ENCODE data around the gene SYN1.
"Not testable (repeated sequence)": the region's sequence is repeated elsewhere in the genome, so short reads cannot be mapped to it uniquely, and the experiment has no call there.

SYN1 gene

DNA sequence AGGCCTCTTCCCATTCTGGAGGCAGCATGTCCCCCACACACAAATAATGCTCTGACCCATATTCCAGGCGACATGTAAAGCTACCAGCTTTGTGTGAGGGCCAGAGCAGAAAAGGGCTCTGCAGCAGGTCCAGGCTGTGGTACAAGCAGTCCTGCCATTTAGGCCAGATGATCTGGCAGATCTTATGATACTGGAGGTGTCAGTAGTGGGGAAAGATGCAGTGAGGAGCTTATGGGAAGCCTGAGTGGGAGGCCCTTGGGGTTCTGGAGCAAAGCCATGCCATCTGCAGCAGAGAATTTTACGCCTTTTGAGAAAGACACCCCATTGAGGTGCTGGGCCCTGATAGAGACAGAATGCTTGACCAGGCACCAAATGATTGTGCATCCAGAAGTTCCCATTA lies 7.7 kb downstream of the SYN1 start:
- H3K4me3 ChIP-seq, result no peak overlapping the region
- no peak for DNase-seq (ENCODE audit: low spot score)
- no peak overlapping the region for H3K27ac ChIP-seq
- TF ChIP-seq, protein P1, sequence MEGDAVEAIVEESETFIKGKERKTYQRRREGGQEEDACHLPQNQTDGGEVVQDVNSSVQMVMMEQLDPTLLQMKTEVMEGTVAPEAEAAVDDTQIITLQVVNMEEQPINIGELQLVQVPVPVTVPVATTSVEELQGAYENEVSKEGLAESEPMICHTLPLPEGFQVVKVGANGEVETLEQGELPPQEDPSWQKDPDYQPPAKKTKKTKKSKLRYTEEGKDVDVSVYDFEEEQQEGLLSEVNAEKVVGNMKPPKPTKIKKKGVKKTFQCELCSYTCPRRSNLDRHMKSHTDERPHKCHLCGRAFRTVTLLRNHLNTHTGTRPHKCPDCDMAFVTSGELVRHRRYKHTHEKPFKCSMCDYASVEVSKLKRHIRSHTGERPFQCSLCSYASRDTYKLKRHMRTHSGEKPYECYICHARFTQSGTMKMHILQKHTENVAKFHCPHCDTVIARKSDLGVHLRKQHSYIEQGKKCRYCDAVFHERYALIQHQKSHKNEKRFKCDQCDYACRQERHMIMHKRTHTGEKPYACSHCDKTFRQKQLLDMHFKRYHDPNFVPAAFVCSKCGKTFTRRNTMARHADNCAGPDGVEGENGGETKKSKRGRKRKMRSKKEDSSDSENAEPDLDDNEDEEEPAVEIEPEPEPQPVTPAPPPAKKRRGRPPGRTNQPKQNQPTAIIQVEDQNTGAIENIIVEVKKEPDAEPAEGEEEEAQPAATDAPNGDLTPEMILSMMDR (IDR thresholded peaks at IDR 0.05), result no peak

- H3K4me3 ChIP-seq, result no peak overlapping the region
- TF ChIP-seq, protein P1 (IDR thresholded peaks at IDR 0.05), result no peak
- DNase-seq (ENCODE audit: low spot score), result no peak
- H3K27ac ChIP-seq, result no peak overlapping the region
These were observed 8.2 kb downstream of the SYN1 start for GRCh38 chrX:47611489-47611888.

GRCh38 chrX:47610511-47610910 lies 9.1 kb downstream of the SYN1 start:
- H3K27ac ChIP-seq, result no peak overlapping the region
- DNase-seq (ENCODE audit: low spot score), result no peak

GRCh38 chrX:47608130-47608810 lies 11.4 kb downstream of the SYN1 start:
- Histone ChIP-seq H3K27ac (no peak overlapping the region), H3K4me3 (no peak overlapping the region)
- TF ChIP-seq, protein P1 (IDR thresholded peaks at IDR 0.05), result no peak
- no peak for DNase-seq (ENCODE audit: low spot score)

More at GRCh38 chrX:47610511-47610910, 9.1 kb downstream of the SYN1 start:
- no peak overlapping the region for H3K4me3 ChIP-seq
- TF ChIP-seq, protein P1 (IDR thresholded peaks at IDR 0.05), result no peak

DNA sequence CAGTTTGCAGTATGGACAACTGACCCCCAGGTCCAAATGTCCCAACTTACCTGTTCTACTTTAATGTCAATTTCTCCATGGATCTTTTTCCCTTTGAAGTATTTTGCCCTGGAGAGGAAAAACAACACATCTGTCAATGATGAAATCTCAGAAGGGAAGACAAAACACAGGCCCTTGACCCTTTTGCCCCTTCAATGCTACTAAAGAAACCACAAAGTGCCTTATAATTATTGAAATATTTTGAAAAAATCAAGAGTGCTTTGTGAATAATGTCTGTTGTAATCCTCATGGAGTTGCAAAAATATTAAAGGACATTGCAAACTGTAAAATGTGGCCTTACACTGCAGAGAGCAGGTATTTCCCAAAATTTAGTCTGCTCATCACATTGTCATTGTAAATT lies 12.6 kb downstream of the SYN1 start:
- H3K27ac ChIP-seq, result no peak overlapping the region
- no peak for DNase-seq (ENCODE audit: low spot score)
- TF ChIP-seq, protein P1 (IDR thresholded peaks at IDR 0.05), result no peak

DNA sequence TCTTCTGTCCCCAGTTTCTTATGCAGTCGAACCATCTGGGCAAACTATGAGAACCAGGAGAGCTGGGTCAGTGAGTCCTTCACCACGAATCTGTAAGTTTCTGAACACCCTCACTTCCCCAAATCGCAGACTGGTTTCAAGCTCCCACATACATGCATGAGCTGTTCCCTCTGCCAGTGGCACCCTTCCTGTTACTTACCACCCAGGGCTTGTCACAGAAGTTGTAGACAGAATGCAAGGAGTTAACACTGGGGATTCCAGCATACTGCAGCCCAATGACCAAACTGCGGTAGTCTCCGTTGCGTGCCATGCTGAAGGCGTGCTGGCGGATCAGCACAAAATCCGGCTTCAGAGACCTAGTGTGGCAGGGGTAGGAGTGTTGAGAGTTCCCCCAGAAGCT lies 14.6 kb downstream of the SYN1 start:
- no peak for DNase-seq (ENCODE audit: low spot score)
- TF ChIP-seq, protein P1 (IDR thresholded peaks at IDR 0.05), result no peak
- no peak overlapping the region for H3K4me3 ChIP-seq
- no peak overlapping the region for H3K27ac ChIP-seq

More for the DNA sequence above, 12.6 kb downstream of the SYN1 start:
- no peak overlapping the region for H3K4me3 ChIP-seq

DNA sequence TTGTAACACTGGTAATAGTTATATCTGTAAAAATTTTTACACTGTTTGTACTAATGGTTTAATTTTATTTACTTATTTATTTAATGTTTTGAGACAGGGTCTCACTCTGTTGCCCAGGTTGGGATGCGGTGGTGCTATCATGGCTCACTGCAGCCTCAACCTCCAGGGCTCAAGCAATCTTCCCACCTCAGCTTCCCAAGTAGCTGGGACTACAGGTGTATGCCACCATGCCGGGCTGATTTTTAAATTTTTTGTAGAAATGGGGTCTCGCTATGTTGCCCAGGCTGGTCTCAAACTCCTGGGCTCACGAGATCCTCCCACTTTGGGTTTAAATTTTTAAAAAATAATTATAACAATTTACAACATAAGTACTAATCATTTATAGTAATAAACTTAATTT lies 16.5 kb downstream of the SYN1 start:
- H3K27ac ChIP-seq; DNase-seq (ENCODE audit: low spot score); H3K4me3 ChIP-seq: not testable (repeated sequence)

All from coronary artery (tissue), 2 donors.